PC-3 (cell line): ENCODE results near the gene MAML2. TPM values are rescaled to one million over a fixed set of nuclear protein-coding genes. Genes with fewer than 3 reads are reported as not detected.

Source experiments
- ATAC-seq: fragments of 200-7000 bp; cut with Tn5 transposase; 2 replicates; pipeline ENCODE4 v1.9.1; 2020; ENCODE audit warnings: mild to moderate bottlenecking, moderate library complexity
- BruUV-seq: library from RNA; stranded (reverse); fragments of 400-500 nt; replicated peaks from 2 replicates; lab custom pipeline; 2021; lab: Mats Ljungman, UMichigan
- CTCF ChIA-PET: fragments of 300-600 bp; sonication (Branson Sonifier 250); formaldehyde crosslinking; loops from one replicate; lab custom pipeline; 2022; ENCODE audit warnings: antibody characterized with exemption; lab: Charles Lee
- POLR2A ChIA-PET: fragments of 300-600 bp; sonication (Branson Sonifier 250); formaldehyde crosslinking; loops from one replicate; lab custom pipeline; 2022; ENCODE audit warnings: antibody characterized with exemption; ENCODE audit not compliant: unreplicated experiment; lab: Charles Lee
- DNase-seq: peaks from one replicate; pipeline ENCODE4 v3.0.0-alpha.2; 2015
- H2AFZ ChIP-seq: fragments of 300-600 bp; sonication (generic); 2 replicates; pipeline ENCODE4 v1.6.0; 2016; ENCODE audit warnings: antibody characterized with exemption, low read length
- H3F3A ChIP-seq: fragments of 300-600 bp; sonication (generic); one replicate; pipeline ENCODE4 v1.6.0; 2017; ENCODE audit warnings: antibody characterized with exemption, low read length, control low read depth, mild to moderate bottlenecking; ENCODE audit not compliant: unreplicated experiment
- H3K27ac ChIP-seq: fragments of 300-600 bp; sonication (generic); 2 replicates; pipeline ENCODE4 v1.5.1; 2016; ENCODE audit warnings: mild to moderate bottlenecking, low read length
- H3K27me3 ChIP-seq: fragments of 300-600 bp; sonication (generic); 2 replicates; pipeline ENCODE4 v1.6.1; 2016; ENCODE audit warnings: low read length, mixed read lengths
- H3K36me3 ChIP-seq: fragments of 300-600 bp; sonication (generic); 2 replicates; pipeline ENCODE4 v1.6.1; 2016; ENCODE audit warnings: low read depth, mixed run types, low read length, mixed read lengths
- H3K4me1 ChIP-seq: fragments of 300-600 bp; sonication (generic); 2 replicates; pipeline ENCODE4 v1.5.1; 2016; ENCODE audit warnings: low read length; ENCODE audit not compliant: insufficient read depth
- H3K4me2 ChIP-seq: fragments of 300-600 bp; sonication (generic); 2 replicates; pipeline ENCODE4 v1.6.0; 2016; ENCODE audit warnings: low read length
- H3K4me3 ChIP-seq: fragments of 300-600 bp; sonication (generic); 2 replicates; pipeline ENCODE4 v1.5.1; 2016; ENCODE audit warnings: mild to moderate bottlenecking, low read length, mixed read lengths
- H3K79me2 ChIP-seq: fragments of 300-600 bp; sonication (generic); 2 replicates; pipeline ENCODE4 v1.6.1; 2017; ENCODE audit warnings: low read length, mixed read lengths
- H3K9ac ChIP-seq: fragments of 300-600 bp; sonication (generic); 2 replicates; pipeline ENCODE4 v1.6.0; 2016; ENCODE audit warnings: mild to moderate bottlenecking, low read length
- H3K9me2 ChIP-seq: fragments of 300-600 bp; sonication (generic); replicated peaks from 2 replicates; pipeline ENCODE4 v1.6.1; 2016; ENCODE audit warnings: mixed run types, low read length, mixed read lengths
- H3K9me3 ChIP-seq: fragments of 300-600 bp; sonication (generic); 2 replicates; pipeline ENCODE4 v1.6.1; 2016; ENCODE audit warnings: low read length, mixed read lengths
- H4K20me1 ChIP-seq: fragments of 300-600 bp; sonication (generic); 2 replicates; pipeline ENCODE4 v1.6.1; 2016; ENCODE audit warnings: low read length, mixed read lengths
- CTCF ChIP-seq: fragments of 300-600 bp; sonication (generic); conservative IDR thresholded peaks from 2 replicates; pipeline ENCODE4 v1.5.1; 2017; ENCODE audit warnings: antibody characterized with exemption, low read depth, mild to moderate bottlenecking, low read length
- EZH2 ChIP-seq: fragments of 300-600 bp; sonication (generic); IDR thresholded peaks from one replicate; pipeline ENCODE4 v1.6.1; 2017; ENCODE audit warnings: antibody characterized with exemption, mild to moderate bottlenecking, low read length; ENCODE audit not compliant: unreplicated experiment
- EZH2phosphoT487 ChIP-seq: fragments of 300-600 bp; sonication (generic); IDR thresholded peaks from 2 replicates; pipeline ENCODE4 v1.6.1; 2018; ENCODE audit warnings: mild to moderate bottlenecking, antibody characterized with exemption, low read length, borderline replicate concordance
- intact Hi-C: fragments of 100-400 bp; cut with micrococcal nuclease; formaldehyde crosslinking; loops from 2 replicates; pipeline ENCODE4 v1.9.0; 2023
- total RNA-seq: library from RNA; depleted of rRNA; stranded (reverse); fragments of >200 nt; gene quantifications from 2 replicates; pipeline ENCODE4 v1.2.3, GENCODE V29; 2014

Gene MAML2
- total RNA-seq, 1 experiment from 2014 or later: 10.9 TPM

- H4K20me1 ChIP-seq: no peaks in the 10 kb centered on the region
- no peak overlapping the region for H3K4me2 ChIP-seq
- no peak overlapping the region for H3K4me3 ChIP-seq
- no peak overlapping the region for H3K27ac ChIP-seq
- DNase-seq (no peak), ATAC-seq (no peak)
- H2AFZ ChIP-seq: no peak overlapping the region
- CTCF ChIA-PET: no interaction called here
- H3K79me2 ChIP-seq: no peaks in the 10 kb centered on the region
- no peaks in the 10 kb centered on the region for H3K36me3 ChIP-seq
- intact Hi-C loops: no loop called here
- H3F3A ChIP-seq: no peaks in the 10 kb centered on the region
- TF ChIP-seq EZH2 (no peak), CTCF (no peak), EZH2phosphoT487 (no peak)
- POLR2A ChIA-PET: no interaction called here
- H3K9ac ChIP-seq: no peak overlapping the region
- no peaks in the 10 kb centered on the region for H3K9me3 ChIP-seq
- H3K9me2 ChIP-seq: no peaks in the 10 kb centered on the region
- H3K4me1 ChIP-seq: peaks cover 53% of the 10 kb centered on the region
- no peaks in the 10 kb centered on the region for H3K27me3 ChIP-seq
- BruUV-seq: no TSS peak
Observed at GRCh38 chr11:96101146-96101545, 241.8 kb downstream of the MAML2 start.

- no peaks in the 10 kb centered on the region for H3K79me2 ChIP-seq
- no peaks in the 10 kb centered on the region for H4K20me1 ChIP-seq
- peak overlapping the region; percentile 11; the same call in 1 of the 2 replicates for H3K4me3 ChIP-seq
- peak overlapping the region; percentile 55 for H3K9ac ChIP-seq
- TF ChIP-seq EZH2phosphoT487 (no peak), CTCF (no peak), EZH2 (no peak)
- CTCF ChIA-PET: no interaction called here
- no TSS peak for BruUV-seq
- no peaks in the 10 kb centered on the region for H3K36me3 ChIP-seq
- H3K4me1 ChIP-seq: peaks cover 65% of the 10 kb centered on the region
- no peaks in the 10 kb centered on the region for H3K9me3 ChIP-seq
- peak overlapping the region; percentile 86 for H3K27ac ChIP-seq
- no peaks in the 10 kb centered on the region for H3K9me2 ChIP-seq
- H3K27me3 ChIP-seq: no peaks in the 10 kb centered on the region
- 0 out of 2 replicates have a peak overlapping the region, but pooled peaks have one; percentile 10 for H2AFZ ChIP-seq
- DNase-seq (peak; percentile 80), ATAC-seq (peak; percentile 6)
- H3K4me2 ChIP-seq: peak overlapping the region; percentile 55
- intact Hi-C loops: loop anchor here (5.0 kb wide), 2 partner anchors 49 to 109 kb away; no protein-coding TSS in a partner anchor
- no peaks in the 10 kb centered on the region for H3F3A ChIP-seq
- POLR2A ChIA-PET: interaction anchor here (0.6 kb wide), 1 partner anchor 84 kb away, joined by 6 read pairs; no protein-coding TSS in a partner anchor
Observed at GRCh38 chr11:96098511-96099241, 244.3 kb downstream of the MAML2 start.
